A673 (cell line): ENCODE measurements around the gene FAM118B. TPM values are rescaled to one million over a fixed set of nuclear protein-coding genes. Genes with fewer than 3 reads are reported as not detected.
"Not testable (repeated sequence)": the region's sequence is repeated elsewhere in the genome, so short reads cannot be mapped to it uniquely, and the experiment has no call there.

Experiments used
- BruUV-seq: library from RNA; stranded (reverse); fragments of 400-500 nt; replicated peaks from 2 replicates; lab custom pipeline; 2021; lab: Mats Ljungman, UMichigan
- CTCF ChIA-PET: fragments of 300-600 bp; sonication (Branson Sonifier 250); formaldehyde crosslinking; loops from one replicate; lab custom pipeline; 2022; ENCODE audit warnings: antibody characterized with exemption; lab: Charles Lee
- POLR2A ChIA-PET: fragments of 300-600 bp; sonication (Branson Sonifier 250); formaldehyde crosslinking; loops from one replicate; lab custom pipeline; 2022; ENCODE audit warnings: antibody characterized with exemption; ENCODE audit not compliant: low non-redundant PET; lab: Charles Lee
- DNase-seq: peaks from one replicate; pipeline ENCODE4 v3.0.0-alpha.2; 2015; ENCODE audit warnings: low spot score
- H3K27ac ChIP-seq: fragments of 200-600 bp; sonication (generic); 2 replicates; pipeline ENCODE4 v1.5.1; 2016; ENCODE audit warnings: mixed run types, low read depth, mild to moderate bottlenecking, mixed read lengths, antibody characterized with exemption, low read length; ENCODE audit not compliant: poor library complexity, severe bottlenecking
- H3K27me3 ChIP-seq: fragments of 200-600 bp; sonication (generic); replicated peaks from 2 replicates; pipeline ENCODE4 v1.6.1; 2017; ENCODE audit warnings: mixed run types, low read depth, mild to moderate bottlenecking, mixed read lengths, antibody characterized with exemption, low read length; ENCODE audit not compliant: insufficient read depth, poor library complexity
- H3K36me3 ChIP-seq: fragments of 200-600 bp; sonication (generic); 2 replicates; pipeline ENCODE4 v1.6.1; 2016; ENCODE audit warnings: mixed run types, mild to moderate bottlenecking, mixed read lengths, antibody characterized with exemption, low read length; ENCODE audit not compliant: insufficient read depth, poor library complexity, severe bottlenecking
- H3K4me1 ChIP-seq: fragments of 200-600 bp; sonication (generic); 2 replicates; pipeline ENCODE4 v1.6.1; 2017; ENCODE audit warnings: mixed run types, mild to moderate bottlenecking, mixed read lengths, antibody characterized with exemption, low read length; ENCODE audit not compliant: insufficient read depth, poor library complexity, severe bottlenecking
- H3K4me3 ChIP-seq: fragments of 200-600 bp; sonication (generic); 2 replicates; pipeline ENCODE4 v1.5.1; 2016; ENCODE audit warnings: low read depth, mixed run types, mild to moderate bottlenecking, mixed read lengths, low read length; ENCODE audit not compliant: poor library complexity, severe bottlenecking
- H3K9me3 ChIP-seq: fragments of 200-600 bp; sonication (generic); 2 replicates; pipeline ENCODE4 v1.6.1; 2016; ENCODE audit warnings: mixed run types, low read depth, mild to moderate bottlenecking, mixed read lengths, antibody characterized with exemption, low read length; ENCODE audit not compliant: poor library complexity, severe bottlenecking
- CTCF ChIP-seq: fragments of 300-800, 200-600 bp; sonication (generic); conservative IDR thresholded peaks from 2 replicates; pipeline ENCODE4 v1.5.1; 2017; ENCODE audit warnings: low read depth, mild to moderate bottlenecking, antibody characterized with exemption, low read length, moderate library complexity, mixed read lengths
- EZH2 ChIP-seq: fragments of 200-600 bp; sonication (generic); IDR thresholded peaks from 2 replicates; pipeline ENCODE4 v1.6.1; 2017; ENCODE audit warnings: borderline replicate concordance, low read depth, mild to moderate bottlenecking, mixed read lengths, antibody characterized with exemption, low read length; ENCODE audit not compliant: poor library complexity, severe bottlenecking
- intact Hi-C: fragments of 100-400 bp; cut with micrococcal nuclease; formaldehyde crosslinking; loops from one replicate; pipeline ENCODE4 v1.10.0; 2022; ENCODE audit not compliant: unreplicated experiment
- total RNA-seq: library from RNA; stranded (reverse); gene quantifications from 2 replicates; pipeline ENCODE4 v1.2.3, GENCODE V29; 2021

The FAM118B gene
- total RNA-seq, 1 experiment from 2014 or later: 34.8 TPM

- CTCF ChIA-PET: no interaction called here
- H3K4me1 ChIP-seq: peaks cover 4% of the 10 kb centered on the region
- H3K9me3 ChIP-seq: no peaks in the 10 kb centered on the region
- no TSS peak for BruUV-seq
- no peak overlapping the region for H3K27ac ChIP-seq
- H3K4me3 ChIP-seq: no peak overlapping the region
- TF ChIP-seq CTCF (no peak), EZH2 (no peak)
- DNase-seq: no peak
- POLR2A ChIA-PET: no interaction called here
- intact Hi-C loops: no loop called here
- no peaks in the 10 kb centered on the region for H3K36me3 ChIP-seq
- no peaks in the 10 kb centered on the region for H3K27me3 ChIP-seq
Measured at GRCh38 chr11:126305699-126306098, 94.1 kb downstream of the FAM118B start.

- H3K9me3 ChIP-seq: no peaks in the 10 kb centered on the region
- no peak for TF ChIP-seq EZH2
- TF ChIP-seq CTCF: peak; percentile 59
- DNase-seq: peak; percentile 77
- no peaks in the 10 kb centered on the region for H3K27me3 ChIP-seq
- H3K36me3 ChIP-seq: no peaks in the 10 kb centered on the region
- peaks cover 4% of the 10 kb centered on the region for H3K4me1 ChIP-seq
- intact Hi-C loops: no loop called here
- ChIA-PET CTCF (interaction anchor here (0.6 to 1.7 kb wide), 3 partner anchors 111 to 173 kb away, joined by 5 to 6 read pairs (median 5); no protein-coding TSS in a partner anchor), POLR2A (no interaction called here)
- no peak overlapping the region for H3K27ac ChIP-seq
- no peak overlapping the region for H3K4me3 ChIP-seq
- BruUV-seq: no TSS peak
Measured at GRCh38 chr11:126307706-126308105, 96.1 kb downstream of the FAM118B start.

GRCh38 chr11:126308271-126308671 lies 96.7 kb downstream of the FAM118B start:
- no peak for DNase-seq
- no peak overlapping the region for H3K4me3 ChIP-seq
- H3K27me3 ChIP-seq: no peaks in the 10 kb centered on the region
- no peaks in the 10 kb centered on the region for H3K36me3 ChIP-seq
- no TSS peak for BruUV-seq
- ChIA-PET CTCF (interaction anchor here (1.0 to 1.7 kb wide), 2 partner anchors 111 to 172 kb away, joined by 5 to 6 read pairs; no protein-coding TSS in a partner anchor), POLR2A (no interaction called here)
- no peaks in the 10 kb centered on the region for H3K4me1 ChIP-seq
- H3K27ac ChIP-seq: no peak overlapping the region
- H3K9me3 ChIP-seq: no peaks in the 10 kb centered on the region
- TF ChIP-seq EZH2: no peak
- TF ChIP-seq CTCF: no peak
- intact Hi-C loops: no loop called here

DNA sequence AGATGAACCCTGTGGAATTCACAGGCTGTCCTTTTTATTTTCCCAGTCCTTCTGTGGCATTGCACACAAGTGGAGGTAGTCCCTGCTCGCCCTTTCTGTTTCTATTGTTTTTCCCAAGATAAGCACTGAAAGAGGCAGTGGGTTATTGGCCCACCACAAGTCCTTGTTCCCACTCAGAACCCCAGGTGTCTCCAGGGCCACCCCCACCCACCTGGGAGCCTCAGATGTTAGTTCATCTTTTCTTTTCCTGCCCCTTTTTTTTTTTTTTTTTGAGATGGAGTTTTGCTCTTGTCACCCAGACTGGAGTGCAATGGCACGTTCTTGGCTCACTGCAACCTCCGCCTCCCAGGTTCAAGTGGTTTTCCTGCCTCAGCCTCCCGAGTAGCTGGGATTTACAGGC lies 97.2 kb downstream of the FAM118B start:
- intact Hi-C loops: loop anchor here (1.0 kb wide), 1 partner anchor 132 kb away; no protein-coding TSS in a partner anchor
- CTCF ChIA-PET, BruUV-seq, POLR2A ChIA-PET, H3K9me3 ChIP-seq, H3K36me3 ChIP-seq, H3K4me3 ChIP-seq, H3K27ac ChIP-seq, H3K4me1 ChIP-seq, DNase-seq, H3K27me3 ChIP-seq: not testable (repeated sequence)
